HEK293T (cell line): ENCODE measurements around the gene PAPPA.

Experiments used
- ARNT ChIP-seq: fragments of 450-650 bp; IDR thresholded peaks from 2 replicates; pipeline ENCODE4 v1.6.1; 2017; ENCODE audit warnings: mild to moderate bottlenecking
- ELF4 ChIP-seq: fragments of 450-650 bp; IDR thresholded peaks from 2 replicates; pipeline ENCODE4 v1.6.1; 2017; ENCODE audit warnings: antibody characterized with exemption
- FOXK2 ChIP-seq: fragments of 450-650 bp; IDR thresholded peaks from 2 replicates; pipeline ENCODE4 v1.6.1; 2016; ENCODE audit warnings: mild to moderate bottlenecking
- FOXM1 ChIP-seq: fragments of 450-650 bp; IDR thresholded peaks from 2 replicates; pipeline ENCODE4 v1.6.1; 2017; ENCODE audit warnings: mild to moderate bottlenecking, borderline replicate concordance
- HDGF ChIP-seq: fragments of 450-650 bp; IDR thresholded peaks from 2 replicates; pipeline ENCODE4 v1.6.1; 2017; ENCODE audit warnings: antibody characterized with exemption, borderline replicate concordance
- SP1 ChIP-seq: fragments of 450-650 bp; IDR thresholded peaks from 2 replicates; pipeline ENCODE4 v1.6.1; 2017

- TF ChIP-seq SP1: no peak
- no peak for TF ChIP-seq FOXM1
- TF ChIP-seq HDGF: no peak
- TF ChIP-seq FOXK2: no peak
- no peak for TF ChIP-seq ARNT
- no peak for TF ChIP-seq ELF4
Observed at GRCh38 chr9:116154334-116154975, 864 bp downstream of the PAPPA start.
